Uterus (tissue), 4 donors: ENCODE measurements around the gene ASCL5. TPM values are rescaled to one million over a fixed set of nuclear protein-coding genes. Genes with fewer than 3 reads are reported as not detected.

Source experiments
- DNase-seq, 2 donors: peaks; one replicate each; pipeline ENCODE4 v3.0.0-alpha.2; 2019 to 2020
- H3K27ac ChIP-seq, 2 donors: fragments of 200-600 bp; sonication (generic); 1 replicate in 1 of 2; 2 replicates in 1 of 2; pipeline ENCODE4 v1.5.1; 2016 to 2018
- H3K27me3 ChIP-seq, 2 donors: fragments of 200-600 bp; sonication (generic); one replicate each; pipeline ENCODE4 v1.5.1; 2018 to 2019; ENCODE audit warnings: control low read depth in 1 of 2
- H3K36me3 ChIP-seq, 2 donors: fragments of 200-600 bp; sonication (generic); one replicate each; pipeline ENCODE4 v1.5.1; 2019; ENCODE audit warnings: control low read depth in 1 of 2
- H3K4me1 ChIP-seq, 2 donors: fragments of 200-600 bp; sonication (generic); one replicate each; pipeline ENCODE4 v1.5.1; 2018 to 2019; ENCODE audit warnings: control low read depth in 1 of 2
- H3K4me3 ChIP-seq, 2 donors: fragments of 200-600 bp; sonication (generic); 1 replicate in 1 of 2; 2 replicates in 1 of 2; pipeline ENCODE4 v1.5.1; 2018 to 2019; ENCODE audit warnings: mild to moderate bottlenecking in 1 of 2
- H3K9me3 ChIP-seq, 2 donors: fragments of 200-600 bp; sonication (generic); one replicate each; pipeline ENCODE4 v1.5.1; 2019; ENCODE audit warnings: control low read depth in 1 of 2
- CTCF ChIP-seq, 4 experiments: fragments of 200-600 bp in 2 of 4; fragments of 450-650 bp in 2 of 4; sonication (generic) in 2 of 4; IDR thresholded peaks; one replicate each; pipeline ENCODE4 v1.5.1; 2016 to 2019; ENCODE audit warnings: antibody characterized with exemption in 4 of 4, mild to moderate bottlenecking in 2 of 4, moderate library complexity in 1 of 4
- POLR2A ChIP-seq, 2 donors: fragments of 450-650 bp; IDR thresholded peaks; one replicate each; pipeline ENCODE4 v1.6.1; 2016; ENCODE audit warnings: antibody characterized with exemption in 2 of 2, mild to moderate bottlenecking in 1 of 2, moderate library complexity in 1 of 2
- intact Hi-C: fragments of 100-400 bp; cut with DNase I; formaldehyde crosslinking; loops from one replicate; pipeline ENCODE4 v1.15.1; 2023; ENCODE audit warnings: low total_unique reads
- total RNA-seq, 4 donors: library from RNA; depleted of rRNA in 3 of 4; stranded (reverse); fragments of >200 nt in 3 of 4; gene quantifications; one replicate each; pipeline versions ENCODE4 v1.1.0 to v1.2.4, GENCODE V29; 2014 to 2023
- donor health status: DM: yes; HTN: yes; CAD: no.

ASCL5 gene
- total RNA-seq, 4 donors from 2014 or later: not detected

- no peaks in the 10 kb centered on the region for H3K27me3 ChIP-seq
- no peaks in the 10 kb centered on the region for H3K9me3 ChIP-seq
- no peak overlapping the region for H3K4me3 ChIP-seq
- no peak for DNase-seq
- intact Hi-C loops: no loop called here
- no peak for TF ChIP-seq POLR2A (IDR thresholded peaks at IDR 0.05)
- TF ChIP-seq CTCF (IDR thresholded peaks at IDR 0.05): no peak
- no peak overlapping the region for H3K27ac ChIP-seq
- H3K4me1 ChIP-seq: no peaks in the 10 kb centered on the region
- H3K36me3 ChIP-seq: no peaks in the 10 kb centered on the region
These were observed 18.4 kb downstream of the ASCL5 start for GRCh38 chr1:201108614-201109013.

- DNase-seq: no peak
- intact Hi-C loops: no loop called here
- H3K27ac ChIP-seq: no peak overlapping the region
- no peak overlapping the region for H3K4me3 ChIP-seq
- no peak for TF ChIP-seq CTCF (IDR thresholded peaks at IDR 0.05)
- TF ChIP-seq POLR2A (IDR thresholded peaks at IDR 0.05): no peak
- H3K27me3 ChIP-seq: no peaks in the 10 kb centered on the region
- H3K4me1 ChIP-seq: no peaks in the 10 kb centered on the region
- H3K36me3 ChIP-seq: no peaks in the 10 kb centered on the region
- no peaks in the 10 kb centered on the region for H3K9me3 ChIP-seq
These were observed 21.3 kb downstream of the ASCL5 start for GRCh38 chr1:201105688-201106087.

- TF ChIP-seq POLR2A (IDR thresholded peaks at IDR 0.05) (no peak), CTCF (IDR thresholded peaks at IDR 0.05) (no peak)
These were observed 22.8 kb downstream of the ASCL5 start for GRCh38 chr1:201104141-201104540.

GRCh38 chr1:201103666-201104065 lies 23.3 kb downstream of the ASCL5 start:
- no peaks in the 10 kb centered on the region for H3K4me1 ChIP-seq
- H3K27ac ChIP-seq: no peak overlapping the region
- intact Hi-C loops: no loop called here
- no peaks in the 10 kb centered on the region for H3K36me3 ChIP-seq
- no peaks in the 10 kb centered on the region for H3K9me3 ChIP-seq
- no peak for DNase-seq
- TF ChIP-seq CTCF (IDR thresholded peaks at IDR 0.05) (no peak), POLR2A (IDR thresholded peaks at IDR 0.05) (no peak)
- H3K4me3 ChIP-seq: no peak overlapping the region
- no peaks in the 10 kb centered on the region for H3K27me3 ChIP-seq

More at GRCh38 chr1:201104141-201104540, 22.8 kb downstream of the ASCL5 start:
- intact Hi-C loops: no loop called here
- H3K27me3 ChIP-seq: no peaks in the 10 kb centered on the region
- no peak overlapping the region for H3K4me3 ChIP-seq
- no peaks in the 10 kb centered on the region for H3K9me3 ChIP-seq
- no peaks in the 10 kb centered on the region for H3K4me1 ChIP-seq
- no peaks in the 10 kb centered on the region for H3K36me3 ChIP-seq
- H3K27ac ChIP-seq: no peak overlapping the region
- no peak for DNase-seq

- Histone ChIP-seq H3K4me1 (no peaks in the 10 kb centered on the region), H3K27me3 (no peaks in the 10 kb centered on the region), H3K9me3 (no peaks in the 10 kb centered on the region), H3K36me3 (no peaks in the 10 kb centered on the region), H3K27ac (no peak overlapping the region), H3K4me3 (no peak overlapping the region)
- no peak for TF ChIP-seq POLR2A (IDR thresholded peaks at IDR 0.05)
- TF ChIP-seq CTCF (IDR thresholded peaks at IDR 0.05): no peak
- intact Hi-C loops: no loop called here
- no peak for DNase-seq
These were observed 26.6 kb downstream of the ASCL5 start for GRCh38 chr1:201100169-201100930.
